K562 (cell line): ENCODE measurements around the gene PDLIM7. TPM values are rescaled to one million over a fixed set of nuclear protein-coding genes. Genes with fewer than 3 reads are reported as not detected.

Source experiments
- BRF1 ChIP-seq: IDR thresholded peaks from 3 replicates; pipeline ENCODE4 v1.6.1; 2011; ENCODE audit warnings: borderline replicate concordance, mild to moderate bottlenecking; ENCODE audit not compliant: insufficient read length; ENCODE audit errors: extremely low read depth
- CCAR2 ChIP-seq: fragments of 200-400 bp; formaldehyde crosslinking; IDR thresholded peaks from 2 replicates; pipeline ENCODE4 v1.6.1; 2017; ENCODE audit warnings: mild to moderate bottlenecking, low read depth, low read length
- HEY1 ChIP-seq: fragments of 250-450 bp; sonication (Bioruptor Pico); IDR thresholded peaks from 2 replicates; pipeline ENCODE4 v1.5.0; 2020; ENCODE audit warnings: mild to moderate bottlenecking, moderate library complexity, borderline replicate concordance
- KDM1A ChIP-seq, 2 experiments: fragments of 450-650 bp; IDR thresholded peaks; 2 replicates each; pipeline ENCODE4 v1.6.1; 2016; ENCODE audit warnings: mild to moderate bottlenecking in 2 of 2
- KDM5B ChIP-seq: fragments of 200-600 bp; sonication (generic); IDR thresholded peaks from 2 replicates; pipeline ENCODE4 v1.6.1; 2012; ENCODE audit warnings: low read depth, mild to moderate bottlenecking, moderate library complexity, low read length, control low read depth, inconsistent platforms; ENCODE audit not compliant: insufficient replicate concordance
- MCM2 ChIP-seq: fragments of 450-650 bp; IDR thresholded peaks from 2 replicates; pipeline ENCODE4 v1.6.1; 2017; ENCODE audit warnings: low read depth, mild to moderate bottlenecking
- MYC ChIP-seq, 2 experiments: fragments of 250-450 bp in 1 of 2; sonication (Bioruptor Pico) in 1 of 2; IDR thresholded peaks; 2 replicates each; pipeline versions ENCODE4 v1.5.1 to v1.6.1; 2012 to 2021; ENCODE audit warnings: low read depth in 2 of 2, borderline replicate concordance in 1 of 2, improper control_type of control experiment in 1 of 2, low read length in 1 of 2, mild to moderate bottlenecking in 1 of 2, moderate library complexity in 1 of 2
- NELFE ChIP-seq: IDR thresholded peaks from 2 replicates; pipeline ENCODE4 v1.6.1; 2011; ENCODE audit warnings: mild to moderate bottlenecking; ENCODE audit not compliant: insufficient read depth, insufficient read length
- NFE2L1 ChIP-seq: fragments of 450-650 bp; IDR thresholded peaks from 2 replicates; pipeline ENCODE4 v1.6.1; 2016; ENCODE audit warnings: missing genetic modification characterization, low read depth, mild to moderate bottlenecking, missing compliant biosample characterization, moderate library complexity, borderline replicate concordance
- PHF21A ChIP-seq: fragments of 450-650 bp; IDR thresholded peaks from 2 replicates; pipeline ENCODE4 v1.6.1; 2017; ENCODE audit warnings: low read depth, borderline replicate concordance
- RBFOX2 ChIP-seq: fragments of 200-400 bp; formaldehyde crosslinking; IDR thresholded peaks from 2 replicates; pipeline ENCODE4 v1.6.1; 2017; ENCODE audit warnings: low read depth, mild to moderate bottlenecking, low read length, moderate library complexity
- RBM25 ChIP-seq: fragments of 200-400 bp; formaldehyde crosslinking; IDR thresholded peaks from 2 replicates; pipeline ENCODE4 v1.6.1; 2018; ENCODE audit warnings: low read length, low read depth, moderate library complexity; ENCODE audit not compliant: severe bottlenecking
- SAFB2 ChIP-seq: fragments of 200-400 bp; formaldehyde crosslinking; IDR thresholded peaks from 2 replicates; pipeline ENCODE4 v1.6.1; 2018; ENCODE audit warnings: borderline replicate concordance, low read length, low read depth, moderate library complexity; ENCODE audit not compliant: severe bottlenecking
- SMARCA4 ChIP-seq: fragments of 450-650 bp; IDR thresholded peaks from 2 replicates; pipeline ENCODE4 v1.6.1; 2016
- TEAD1 ChIP-seq, 2 experiments: fragments of 450-650 bp in 1 of 2; sonication (generic) in 1 of 2; formaldehyde crosslinking; IDR thresholded peaks; 2 replicates each; pipeline versions ENCODE4 v1.4.0 to v1.8.0; 2020 to 2022; ENCODE audit warnings: mild to moderate bottlenecking in 2 of 2, missing genetic modification reagents in 1 of 2
- ZNF134 ChIP-seq: fragments of 250-450 bp; sonication (Bioruptor Pico); conservative IDR thresholded peaks from 2 replicates; pipeline ENCODE4 v1.4.0; 2020
- polyA plus RNA-seq, 8 experiments: library from polyadenylated mRNA; depleted of rRNA in 4 of 8; stranded (reverse) in 5 of 8; unstranded in 3 of 8; fragments of >200 nt; fragmentation: Nextera tagmentation in 2 of 8; fragmentation: Illumina TruSeq in 1 of 8; extraction: Ambion mirVana in 2 of 8; extraction: Trizol in 1 of 8; gene quantifications; 2 replicates each; pipeline versions ENCODE4 v1.2.1 to v1.2.3, GENCODE V29; 2011 to 2014; ENCODE audit warnings: inconsistent platforms in 1 of 8, missing spikeins in 1 of 8
- total RNA-seq, 7 experiments: library from RNA; depleted of rRNA in 6 of 7; stranded (reverse); fragments of >200 nt in 6 of 7; fragmentation: Illumina TruSeq in 2 of 7; extraction: Trizol in 2 of 7; gene quantifications; 2 replicates each; pipeline versions ENCODE4 v1.2.1 to v1.2.3, GENCODE V29; 2011 to 2021; ENCODE audit warnings: low replicate concordance in 1 of 7
- TF ChIP-seq, protein P1 (sequence below): fragments of 250-450 bp; sonication (Bioruptor Pico); IDR thresholded peaks from 2 replicates; pipeline ENCODE4 v1.5.0; 2021; ENCODE audit warnings: mild to moderate bottlenecking, borderline replicate concordance
- TF ChIP-seq, protein P2 (sequence below): fragments of 450-650 bp; IDR thresholded peaks from 2 replicates; pipeline ENCODE4 v1.6.1; 2016; ENCODE audit warnings: borderline replicate concordance
- TF ChIP-seq, protein P3 (sequence below): fragments of 450-650 bp; IDR thresholded peaks from 2 replicates; pipeline ENCODE4 v1.6.1; 2017; ENCODE audit warnings: mild to moderate bottlenecking, moderate library complexity
- TF ChIP-seq, protein P4 (sequence below): fragments of 450-650 bp; IDR thresholded peaks from 2 replicates; pipeline ENCODE4 v1.7.0; 2016; ENCODE audit warnings: borderline replicate concordance

PDLIM7 gene
- total and polyA plus RNA-seq, 9 of the 15 experiments (the other 6 are each of a cell fraction or from before 2014, with no cell fraction given) = 2.1 to 124 (median 32.6) TPM

DNA sequence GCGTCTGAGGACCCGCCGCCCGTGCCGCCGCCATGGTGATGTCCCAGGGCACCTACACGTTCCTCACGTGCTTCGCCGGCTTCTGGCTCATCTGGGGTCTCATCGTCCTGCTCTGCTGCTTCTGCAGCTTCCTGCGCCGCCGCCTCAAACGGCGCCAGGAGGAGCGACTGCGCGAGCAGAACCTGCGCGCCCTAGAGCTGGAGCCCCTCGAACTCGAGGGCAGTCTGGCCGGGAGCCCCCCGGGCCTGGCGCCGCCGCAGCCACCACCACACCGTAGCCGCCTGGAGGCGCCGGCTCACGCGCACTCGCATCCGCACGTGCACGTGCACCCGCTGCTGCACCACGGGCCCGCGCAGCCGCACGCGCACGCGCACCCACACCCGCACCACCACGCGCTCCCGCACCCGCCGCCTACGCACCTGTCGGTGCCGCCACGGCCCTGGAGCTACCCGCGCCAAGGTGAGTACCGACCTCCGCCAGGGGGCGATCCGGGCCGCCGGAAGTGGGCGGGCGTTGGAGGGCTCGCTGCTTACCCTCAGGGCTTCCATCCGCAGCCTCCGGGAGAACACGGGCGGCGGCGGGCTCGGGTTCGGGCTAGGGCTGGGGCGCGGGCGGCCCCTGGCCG lies 42.3 kb downstream of the PDLIM7 start (continued):
- TF ChIP-seq, protein P1, sequence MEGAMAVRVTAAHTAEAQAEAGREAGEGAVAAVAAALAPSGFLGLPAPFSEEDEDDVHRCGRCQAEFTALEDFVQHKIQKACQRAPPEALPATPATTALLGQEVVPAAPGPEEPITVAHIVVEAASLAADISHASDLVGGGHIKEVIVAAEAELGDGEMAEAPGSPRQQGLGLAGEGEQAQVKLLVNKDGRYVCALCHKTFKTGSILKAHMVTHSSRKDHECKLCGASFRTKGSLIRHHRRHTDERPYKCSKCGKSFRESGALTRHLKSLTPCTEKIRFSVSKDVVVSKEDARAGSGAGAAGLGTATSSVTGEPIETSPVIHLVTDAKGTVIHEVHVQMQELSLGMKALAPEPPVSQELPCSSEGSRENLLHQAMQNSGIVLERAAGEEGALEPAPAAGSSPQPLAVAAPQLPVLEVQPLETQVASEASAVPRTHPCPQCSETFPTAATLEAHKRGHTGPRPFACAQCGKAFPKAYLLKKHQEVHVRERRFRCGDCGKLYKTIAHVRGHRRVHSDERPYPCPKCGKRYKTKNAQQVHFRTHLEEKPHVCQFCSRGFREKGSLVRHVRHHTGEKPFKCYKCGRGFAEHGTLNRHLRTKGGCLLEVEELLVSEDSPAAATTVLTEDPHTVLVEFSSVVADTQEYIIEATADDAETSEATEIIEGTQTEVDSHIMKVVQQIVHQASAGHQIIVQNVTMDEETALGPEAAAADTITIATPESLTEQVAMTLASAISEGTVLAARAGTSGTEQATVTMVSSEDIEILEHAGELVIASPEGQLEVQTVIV = no peak
- TF ChIP-seq, protein P2, sequence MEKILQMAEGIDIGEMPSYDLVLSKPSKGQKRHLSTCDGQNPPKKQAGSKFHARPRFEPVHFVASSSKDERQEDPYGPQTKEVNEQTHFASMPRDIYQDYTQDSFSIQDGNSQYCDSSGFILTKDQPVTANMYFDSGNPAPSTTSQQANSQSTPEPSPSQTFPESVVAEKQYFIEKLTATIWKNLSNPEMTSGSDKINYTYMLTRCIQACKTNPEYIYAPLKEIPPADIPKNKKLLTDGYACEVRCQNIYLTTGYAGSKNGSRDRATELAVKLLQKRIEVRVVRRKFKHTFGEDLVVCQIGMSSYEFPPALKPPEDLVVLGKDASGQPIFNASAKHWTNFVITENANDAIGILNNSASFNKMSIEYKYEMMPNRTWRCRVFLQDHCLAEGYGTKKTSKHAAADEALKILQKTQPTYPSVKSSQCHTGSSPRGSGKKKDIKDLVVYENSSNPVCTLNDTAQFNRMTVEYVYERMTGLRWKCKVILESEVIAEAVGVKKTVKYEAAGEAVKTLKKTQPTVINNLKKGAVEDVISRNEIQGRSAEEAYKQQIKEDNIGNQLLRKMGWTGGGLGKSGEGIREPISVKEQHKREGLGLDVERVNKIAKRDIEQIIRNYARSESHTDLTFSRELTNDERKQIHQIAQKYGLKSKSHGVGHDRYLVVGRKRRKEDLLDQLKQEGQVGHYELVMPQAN = peak; percentile 55; the same call in 1 of the 2 replicates
- TF ChIP-seq HEY1 (CRISPR knock-in tag) (no peak), RBFOX2 (peak; percentile 85), KDM5B (peak; percentile 56), MCM2 (no peak), RBM25 (no peak), KDM1A (IDR thresholded peaks at IDR 0.05) (no peak), NFE2L1 (no peak), PHF21A (no peak), CCAR2 (no peak), NELFE (no peak), MYC (IDR thresholded peaks at IDR 0.05; ENCODE audit: low read depth, low read length) (peak; percentile 84), MYC (CRISPR knock-in tag; IDR thresholded peaks at IDR 0.05; ENCODE audit: borderline replicate concordance, low read depth) (no peak), SMARCA4 (no peak), SAFB2 (no peak), TEAD1 (CRISPR knock-in tag; IDR thresholded peaks at IDR 0.05) (peak in 1 of 2 experiments; percentile 42; a peak in 1 of 4 replicates), BRF1 (no peak), ZNF134 (CRISPR knock-in tag) (no peak)
- TF ChIP-seq, protein P3, sequence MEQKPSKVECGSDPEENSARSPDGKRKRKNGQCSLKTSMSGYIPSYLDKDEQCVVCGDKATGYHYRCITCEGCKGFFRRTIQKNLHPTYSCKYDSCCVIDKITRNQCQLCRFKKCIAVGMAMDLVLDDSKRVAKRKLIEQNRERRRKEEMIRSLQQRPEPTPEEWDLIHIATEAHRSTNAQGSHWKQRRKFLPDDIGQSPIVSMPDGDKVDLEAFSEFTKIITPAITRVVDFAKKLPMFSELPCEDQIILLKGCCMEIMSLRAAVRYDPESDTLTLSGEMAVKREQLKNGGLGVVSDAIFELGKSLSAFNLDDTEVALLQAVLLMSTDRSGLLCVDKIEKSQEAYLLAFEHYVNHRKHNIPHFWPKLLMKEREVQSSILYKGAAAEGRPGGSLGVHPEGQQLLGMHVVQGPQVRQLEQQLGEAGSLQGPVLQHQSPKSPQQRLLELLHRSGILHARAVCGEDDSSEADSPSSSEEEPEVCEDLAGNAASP = no peak
- TF ChIP-seq, protein P4, sequence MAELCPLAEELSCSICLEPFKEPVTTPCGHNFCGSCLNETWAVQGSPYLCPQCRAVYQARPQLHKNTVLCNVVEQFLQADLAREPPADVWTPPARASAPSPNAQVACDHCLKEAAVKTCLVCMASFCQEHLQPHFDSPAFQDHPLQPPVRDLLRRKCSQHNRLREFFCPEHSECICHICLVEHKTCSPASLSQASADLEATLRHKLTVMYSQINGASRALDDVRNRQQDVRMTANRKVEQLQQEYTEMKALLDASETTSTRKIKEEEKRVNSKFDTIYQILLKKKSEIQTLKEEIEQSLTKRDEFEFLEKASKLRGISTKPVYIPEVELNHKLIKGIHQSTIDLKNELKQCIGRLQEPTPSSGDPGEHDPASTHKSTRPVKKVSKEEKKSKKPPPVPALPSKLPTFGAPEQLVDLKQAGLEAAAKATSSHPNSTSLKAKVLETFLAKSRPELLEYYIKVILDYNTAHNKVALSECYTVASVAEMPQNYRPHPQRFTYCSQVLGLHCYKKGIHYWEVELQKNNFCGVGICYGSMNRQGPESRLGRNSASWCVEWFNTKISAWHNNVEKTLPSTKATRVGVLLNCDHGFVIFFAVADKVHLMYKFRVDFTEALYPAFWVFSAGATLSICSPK = no peak
